ENCODE measurements around the gene DTWD1. TPM values are rescaled to one million over a fixed set of nuclear protein-coding genes. Genes with fewer than 3 reads are reported as not detected.

The DTWD1 gene
- total RNA-seq, 1 donor from 2014 or later = 31.8 TPM

- H3K9ac ChIP-seq (ENCODE audit: low read depth in 1 of 3, low read length in 3 of 3) = no peak overlapping the region
- H3K36me3 ChIP-seq (ENCODE audit: control insufficient read depth in 3 of 3, insufficient read depth in 3 of 3, low read length in 3 of 3) = no peaks in the 10 kb centered on the region
- no peaks in the 10 kb centered on the region for H3K27me3 ChIP-seq (ENCODE audit: control insufficient read depth in 3 of 3, insufficient read depth in 3 of 3, low read length in 3 of 3)
- no peak overlapping the region for H3K4me3 ChIP-seq (ENCODE audit: low read length in 3 of 3)
- no peak overlapping the region for H3K27ac ChIP-seq (ENCODE audit: low read depth, low read length)
- no peaks in the 10 kb centered on the region for H3K9me3 ChIP-seq (ENCODE audit: control insufficient read depth in 3 of 3, low read length in 3 of 3)
- no peaks in the 10 kb centered on the region for H3K4me1 ChIP-seq (ENCODE audit: control insufficient read depth in 3 of 3, insufficient read depth in 3 of 3, low read length in 3 of 3)
These were observed 48.4 kb downstream of the DTWD1 start for GRCh38 chr15:49669288-49669687.

- Histone ChIP-seq H3K4me1 (ENCODE audit: control insufficient read depth in 3 of 3, insufficient read depth in 3 of 3, low read length in 3 of 3) (no peaks in the 10 kb centered on the region), H3K9me3 (ENCODE audit: control insufficient read depth in 3 of 3, low read length in 3 of 3) (no peaks in the 10 kb centered on the region), H3K27me3 (ENCODE audit: control insufficient read depth in 3 of 3, insufficient read depth in 3 of 3, low read length in 3 of 3) (no peaks in the 10 kb centered on the region), H3K36me3 (ENCODE audit: control insufficient read depth in 3 of 3, insufficient read depth in 3 of 3, low read length in 3 of 3) (no peaks in the 10 kb centered on the region), H3K9ac (ENCODE audit: low read depth in 1 of 3, low read length in 3 of 3) (no peak overlapping the region), H3K4me3 (ENCODE audit: low read length in 3 of 3) (no peak overlapping the region), H3K27ac (ENCODE audit: low read depth, low read length) (no peak overlapping the region)
These were observed 53.0 kb downstream of the DTWD1 start for GRCh38 chr15:49673861-49674260.

- Histone ChIP-seq H3K27me3 (ENCODE audit: control insufficient read depth in 3 of 3, insufficient read depth in 3 of 3, low read length in 3 of 3) (no peaks in the 10 kb centered on the region), H3K9me3 (ENCODE audit: control insufficient read depth in 3 of 3, low read length in 3 of 3) (no peaks in the 10 kb centered on the region), H3K4me1 (ENCODE audit: control insufficient read depth in 3 of 3, insufficient read depth in 3 of 3, low read length in 3 of 3) (no peaks in the 10 kb centered on the region), H3K9ac (ENCODE audit: low read depth in 1 of 3, low read length in 3 of 3) (no peak overlapping the region), H3K4me3 (ENCODE audit: low read length in 3 of 3) (no peak overlapping the region), H3K27ac (ENCODE audit: low read depth, low read length) (no peak overlapping the region), H3K36me3 (ENCODE audit: control insufficient read depth in 3 of 3, insufficient read depth in 3 of 3, low read length in 3 of 3) (no peaks in the 10 kb centered on the region)
These were observed 53.5 kb downstream of the DTWD1 start for GRCh38 chr15:49674370-49674769.

GRCh38 chr15:49675041-49675440, 54.2 kb downstream of the DTWD1 start:
- Histone ChIP-seq H3K9me3 (ENCODE audit: control insufficient read depth in 3 of 3, low read length in 3 of 3) (no peaks in the 10 kb centered on the region), H3K27me3 (ENCODE audit: control insufficient read depth in 3 of 3, insufficient read depth in 3 of 3, low read length in 3 of 3) (no peaks in the 10 kb centered on the region), H3K9ac (ENCODE audit: low read depth in 1 of 3, low read length in 3 of 3) (no peak overlapping the region), H3K36me3 (ENCODE audit: control insufficient read depth in 3 of 3, insufficient read depth in 3 of 3, low read length in 3 of 3) (no peaks in the 10 kb centered on the region), H3K27ac (ENCODE audit: low read depth, low read length) (no peak overlapping the region), H3K4me1 (ENCODE audit: control insufficient read depth in 3 of 3, insufficient read depth in 3 of 3, low read length in 3 of 3) (no peaks in the 10 kb centered on the region), H3K4me3 (ENCODE audit: low read length in 3 of 3) (no peak overlapping the region)

- no peak overlapping the region for H3K9ac ChIP-seq (ENCODE audit: low read depth in 1 of 3, low read length in 3 of 3)
- H3K4me1 ChIP-seq (ENCODE audit: control insufficient read depth in 3 of 3, insufficient read depth in 3 of 3, low read length in 3 of 3) = no peaks in the 10 kb centered on the region
- H3K27me3 ChIP-seq (ENCODE audit: control insufficient read depth in 3 of 3, insufficient read depth in 3 of 3, low read length in 3 of 3) = no peaks in the 10 kb centered on the region
- no peak overlapping the region for H3K4me3 ChIP-seq (ENCODE audit: low read length in 3 of 3)
- H3K27ac ChIP-seq (ENCODE audit: low read depth, low read length) = no peak overlapping the region
- no peaks in the 10 kb centered on the region for H3K36me3 ChIP-seq (ENCODE audit: control insufficient read depth in 3 of 3, insufficient read depth in 3 of 3, low read length in 3 of 3)
- H3K9me3 ChIP-seq (ENCODE audit: control insufficient read depth in 3 of 3, low read length in 3 of 3) = no peaks in the 10 kb centered on the region
These were observed 57.8 kb downstream of the DTWD1 start for GRCh38 chr15:49678655-49679054.

GRCh38 chr15:49686599-49686998, 65.8 kb downstream of the DTWD1 start:
- H3K9me3 ChIP-seq (ENCODE audit: control insufficient read depth in 3 of 3, low read length in 3 of 3) = no peaks in the 10 kb centered on the region
- no peak overlapping the region for H3K4me3 ChIP-seq (ENCODE audit: low read length in 3 of 3)
- no peak overlapping the region for H3K27ac ChIP-seq (ENCODE audit: low read depth, low read length)
- no peak overlapping the region for H3K9ac ChIP-seq (ENCODE audit: low read depth in 1 of 3, low read length in 3 of 3)
- H3K4me1 ChIP-seq (ENCODE audit: control insufficient read depth in 3 of 3, insufficient read depth in 3 of 3, low read length in 3 of 3) = no peaks in the 10 kb centered on the region
- no peaks in the 10 kb centered on the region for H3K36me3 ChIP-seq (ENCODE audit: control insufficient read depth in 3 of 3, insufficient read depth in 3 of 3, low read length in 3 of 3)
- H3K27me3 ChIP-seq (ENCODE audit: control insufficient read depth in 3 of 3, insufficient read depth in 3 of 3, low read length in 3 of 3) = no peaks in the 10 kb centered on the region

- H3K9ac ChIP-seq (ENCODE audit: low read depth in 1 of 3, low read length in 3 of 3) = no peak overlapping the region
- H3K4me3 ChIP-seq (ENCODE audit: low read length in 3 of 3) = no peak overlapping the region
- no peak overlapping the region for H3K27ac ChIP-seq (ENCODE audit: low read depth, low read length)
- no peaks in the 10 kb centered on the region for H3K36me3 ChIP-seq (ENCODE audit: control insufficient read depth in 3 of 3, insufficient read depth in 3 of 3, low read length in 3 of 3)
- no peaks in the 10 kb centered on the region for H3K27me3 ChIP-seq (ENCODE audit: control insufficient read depth in 3 of 3, insufficient read depth in 3 of 3, low read length in 3 of 3)
- H3K4me1 ChIP-seq (ENCODE audit: control insufficient read depth in 3 of 3, insufficient read depth in 3 of 3, low read length in 3 of 3) = no peaks in the 10 kb centered on the region
- H3K9me3 ChIP-seq (ENCODE audit: control insufficient read depth in 3 of 3, low read length in 3 of 3) = no peaks in the 10 kb centered on the region
These were observed 67.4 kb downstream of the DTWD1 start for GRCh38 chr15:49688135-49688790.

- H3K36me3 ChIP-seq (ENCODE audit: control insufficient read depth in 3 of 3, insufficient read depth in 3 of 3, low read length in 3 of 3) = no peaks in the 10 kb centered on the region
- no peak overlapping the region for H3K9ac ChIP-seq (ENCODE audit: low read depth in 1 of 3, low read length in 3 of 3)
- H3K9me3 ChIP-seq (ENCODE audit: control insufficient read depth in 3 of 3, low read length in 3 of 3) = no peaks in the 10 kb centered on the region
- H3K4me1 ChIP-seq (ENCODE audit: control insufficient read depth in 3 of 3, insufficient read depth in 3 of 3, low read length in 3 of 3) = no peaks in the 10 kb centered on the region
- no peak overlapping the region for H3K27ac ChIP-seq (ENCODE audit: low read depth, low read length)
- no peaks in the 10 kb centered on the region for H3K27me3 ChIP-seq (ENCODE audit: control insufficient read depth in 3 of 3, insufficient read depth in 3 of 3, low read length in 3 of 3)
- H3K4me3 ChIP-seq (ENCODE audit: low read length in 3 of 3) = no peak overlapping the region
These were observed 71.8 kb downstream of the DTWD1 start for GRCh38 chr15:49692514-49693090.

- H3K4me1 ChIP-seq (ENCODE audit: control insufficient read depth in 3 of 3, insufficient read depth in 3 of 3, low read length in 3 of 3) = no peaks in the 10 kb centered on the region
- no peak overlapping the region for H3K9ac ChIP-seq (ENCODE audit: low read depth in 1 of 3, low read length in 3 of 3)
- no peaks in the 10 kb centered on the region for H3K9me3 ChIP-seq (ENCODE audit: control insufficient read depth in 3 of 3, low read length in 3 of 3)
- no peaks in the 10 kb centered on the region for H3K36me3 ChIP-seq (ENCODE audit: control insufficient read depth in 3 of 3, insufficient read depth in 3 of 3, low read length in 3 of 3)
- H3K27ac ChIP-seq (ENCODE audit: low read depth, low read length) = no peak overlapping the region
- H3K4me3 ChIP-seq (ENCODE audit: low read length in 3 of 3) = no peak overlapping the region
- H3K27me3 ChIP-seq (ENCODE audit: control insufficient read depth in 3 of 3, insufficient read depth in 3 of 3, low read length in 3 of 3) = no peaks in the 10 kb centered on the region
These were observed 72.7 kb downstream of the DTWD1 start for GRCh38 chr15:49693498-49693897.

- Histone ChIP-seq H3K27me3 (ENCODE audit: control insufficient read depth in 3 of 3, insufficient read depth in 3 of 3, low read length in 3 of 3) (no peaks in the 10 kb centered on the region), H3K4me1 (ENCODE audit: control insufficient read depth in 3 of 3, insufficient read depth in 3 of 3, low read length in 3 of 3) (no peaks in the 10 kb centered on the region), H3K9me3 (ENCODE audit: control insufficient read depth in 3 of 3, low read length in 3 of 3) (no peaks in the 10 kb centered on the region), H3K9ac (ENCODE audit: low read depth in 1 of 3, low read length in 3 of 3) (no peak overlapping the region), H3K4me3 (ENCODE audit: low read length in 3 of 3) (no peak overlapping the region), H3K27ac (ENCODE audit: low read depth, low read length) (no peak overlapping the region), H3K36me3 (ENCODE audit: control insufficient read depth in 3 of 3, insufficient read depth in 3 of 3, low read length in 3 of 3) (no peaks in the 10 kb centered on the region)
These were observed 75.6 kb downstream of the DTWD1 start for GRCh38 chr15:49696433-49696832.
